ENCODE results near the gene PDE4B. TPM values are rescaled to one million over a fixed set of nuclear protein-coding genes. Genes with fewer than 3 reads are reported as not detected.

Gene PDE4B
- total and polyA plus RNA-seq, 9 of the 15 experiments (the other 6 are each of a cell fraction or from before 2014, with no cell fraction given): 0.09 TPM; not detected in 8

DNA sequence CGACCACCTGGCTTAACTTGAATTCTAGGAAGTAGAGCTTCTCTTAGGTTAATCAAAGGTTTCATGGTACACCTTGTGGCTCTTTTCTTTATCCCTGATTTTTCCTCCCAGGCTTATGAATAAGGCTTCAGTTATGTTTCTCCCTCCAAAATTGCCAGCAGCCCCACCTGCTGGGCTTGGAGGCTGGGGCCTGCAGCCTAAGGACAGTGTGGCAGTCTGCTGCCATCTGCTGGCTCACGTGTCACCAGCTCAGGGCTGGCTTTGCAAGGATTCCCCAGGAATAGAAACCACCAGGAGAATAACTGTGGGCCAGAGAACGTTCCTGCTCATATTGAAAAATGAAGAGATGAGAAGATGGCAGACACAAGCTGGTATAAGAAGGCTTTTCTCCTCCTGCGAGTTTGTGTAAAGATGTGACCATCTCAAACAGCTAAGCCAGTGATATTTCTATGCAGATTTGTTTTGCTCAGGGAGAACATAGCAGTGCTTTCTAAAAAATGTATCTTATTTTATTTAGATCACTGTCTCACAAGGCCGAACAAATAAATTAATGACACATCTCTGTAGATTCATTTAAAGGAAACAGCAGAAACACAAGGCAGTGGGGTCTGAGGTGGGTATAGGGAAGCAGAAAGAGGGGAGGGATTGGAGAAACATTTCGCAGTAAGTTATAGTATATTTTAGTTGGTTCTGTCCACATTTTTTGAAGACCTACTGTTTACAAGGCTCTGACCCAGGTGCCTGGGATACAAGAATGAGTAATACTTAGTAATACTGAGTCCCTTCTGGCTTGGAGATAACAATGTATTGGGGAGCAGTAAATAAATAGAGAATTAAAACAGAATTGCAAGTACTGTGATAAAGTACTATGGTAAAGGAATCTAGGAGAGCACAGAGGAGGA, 450.2 kb downstream of the PDE4B start (continued):
- TF ChIP-seq, protein P1, sequence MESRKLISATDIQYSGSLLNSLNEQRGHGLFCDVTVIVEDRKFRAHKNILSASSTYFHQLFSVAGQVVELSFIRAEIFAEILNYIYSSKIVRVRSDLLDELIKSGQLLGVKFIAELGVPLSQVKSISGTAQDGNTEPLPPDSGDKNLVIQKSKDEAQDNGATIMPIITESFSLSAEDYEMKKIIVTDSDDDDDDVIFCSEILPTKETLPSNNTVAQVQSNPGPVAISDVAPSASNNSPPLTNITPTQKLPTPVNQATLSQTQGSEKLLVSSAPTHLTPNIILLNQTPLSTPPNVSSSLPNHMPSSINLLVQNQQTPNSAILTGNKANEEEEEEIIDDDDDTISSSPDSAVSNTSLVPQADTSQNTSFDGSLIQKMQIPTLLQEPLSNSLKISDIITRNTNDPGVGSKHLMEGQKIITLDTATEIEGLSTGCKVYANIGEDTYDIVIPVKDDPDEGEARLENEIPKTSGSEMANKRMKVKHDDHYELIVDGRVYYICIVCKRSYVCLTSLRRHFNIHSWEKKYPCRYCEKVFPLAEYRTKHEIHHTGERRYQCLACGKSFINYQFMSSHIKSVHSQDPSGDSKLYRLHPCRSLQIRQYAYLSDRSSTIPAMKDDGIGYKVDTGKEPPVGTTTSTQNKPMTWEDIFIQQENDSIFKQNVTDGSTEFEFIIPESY (CRISPR knock-in tag; IDR thresholded peaks at IDR 0.05): peak; percentile 27; the same call in 1 of the 2 replicates
- TF ChIP-seq DDX20 (tag; IDR thresholded peaks at IDR 0.05; ENCODE audit: low read depth) (no peak), HDAC2 (IDR thresholded peaks at IDR 0.05) (no peak), PHB (CRISPR knock-in tag; IDR thresholded peaks at IDR 0.05) (no peak)
- TF ChIP-seq, protein P2, sequence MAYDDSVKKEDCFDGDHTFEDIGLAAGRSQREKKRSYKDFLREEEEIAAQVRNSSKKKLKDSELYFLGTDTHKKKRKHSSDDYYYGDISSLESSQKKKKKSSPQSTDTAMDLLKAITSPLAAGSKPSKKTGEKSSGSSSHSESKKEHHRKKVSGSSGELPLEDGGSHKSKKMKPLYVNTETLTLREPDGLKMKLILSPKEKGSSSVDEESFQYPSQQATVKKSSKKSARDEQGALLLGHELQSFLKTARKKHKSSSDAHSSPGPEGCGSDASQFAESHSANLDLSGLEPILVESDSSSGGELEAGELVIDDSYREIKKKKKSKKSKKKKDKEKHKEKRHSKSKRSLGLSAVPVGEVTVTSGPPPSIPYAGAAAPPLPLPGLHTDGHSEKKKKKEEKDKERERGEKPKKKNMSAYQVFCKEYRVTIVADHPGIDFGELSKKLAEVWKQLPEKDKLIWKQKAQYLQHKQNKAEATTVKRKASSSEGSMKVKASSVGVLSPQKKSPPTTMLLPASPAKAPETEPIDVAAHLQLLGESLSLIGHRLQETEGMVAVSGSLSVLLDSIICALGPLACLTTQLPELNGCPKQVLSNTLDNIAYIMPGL (CRISPR knock-in tag; IDR thresholded peaks at IDR 0.05): no peak
